ENCODE data around the gene KIF7.
"Not testable (repeated sequence)": the region's sequence is repeated elsewhere in the genome, so short reads cannot be mapped to it uniquely, and the experiment has no call there.

Gene KIF7

GRCh38 chr15:89614164-89614563, 41.1 kb downstream of the KIF7 start:
- DNase-seq (ENCODE audit: low spot score) = no peak

GRCh38 chr15:89613031-89613430, 42.2 kb downstream of the KIF7 start:
- DNase-seq (ENCODE audit: low spot score) = no peak

- DNase-seq (ENCODE audit: low spot score) = no peak
Measured at GRCh38 chr15:89611317-89611716, 44.0 kb downstream of the KIF7 start.

GRCh38 chr15:89599021-89599420, 56.2 kb downstream of the KIF7 start:
- DNase-seq (ENCODE audit: low spot score) = no peak

GRCh38 chr15:89593018-89593417, 62.2 kb downstream of the KIF7 start:
- DNase-seq (ENCODE audit: low spot score) = no peak

- DNase-seq (ENCODE audit: low spot score) = no peak
Measured at GRCh38 chr15:89591834-89592233, 63.4 kb downstream of the KIF7 start.

GRCh38 chr15:89587955-89588354, 67.3 kb downstream of the KIF7 start:
- DNase-seq (ENCODE audit: low spot score) = no peak

GRCh38 chr15:89586651-89587050, 68.6 kb downstream of the KIF7 start:
- DNase-seq (ENCODE audit: low spot score) = no peak

- DNase-seq (ENCODE audit: low spot score) = not testable (repeated sequence)
Measured at GRCh38 chr15:89580747-89581146, 74.5 kb downstream of the KIF7 start.

GRCh38 chr15:89578146-89578545, 77.1 kb downstream of the KIF7 start:
- no peak for DNase-seq (ENCODE audit: low spot score)
